HepG2 (cell line): ENCODE measurements around the gene PCGF3. TPM values are rescaled to one million over a fixed set of nuclear protein-coding genes. Genes with fewer than 3 reads are reported as not detected.

Source experiments
- CEBPB ChIP-seq: IDR thresholded peaks from 2 replicates; pipeline ENCODE4 v1.6.1; 2011; ENCODE audit warnings: low read depth, low read length, improper control_type of control experiment, borderline replicate concordance
- ETV5 ChIP-seq: IDR thresholded peaks from 2 replicates; pipeline ENCODE4 v1.6.1; 2018; ENCODE audit warnings: missing biosample characterization, missing genetic modification reagents, inconsistent platforms, borderline replicate concordance
- FOXP1 ChIP-seq, 2 experiments: fragments of 450-650 bp in 1 of 2; IDR thresholded peaks; 2 replicates each; pipeline ENCODE4 v1.6.1; 2017 to 2018; ENCODE audit warnings: antibody characterized with exemption in 1 of 2
- HOXA7 ChIP-seq: sonication (generic); formaldehyde crosslinking; IDR thresholded peaks from 2 replicates; pipeline ENCODE4 v1.8.1; 2022; ENCODE audit warnings: mild to moderate bottlenecking, missing genetic modification reagents, moderate library complexity
- IKZF1 ChIP-seq: fragments of 450-650 bp; IDR thresholded peaks from 2 replicates; pipeline ENCODE4 v1.7.1; 2016
- KDM3A ChIP-seq: IDR thresholded peaks from 2 replicates; pipeline ENCODE4 v1.6.1; 2018; ENCODE audit warnings: low read depth, missing compliant biosample characterization
- MED8 ChIP-seq: sonication (generic); formaldehyde crosslinking; IDR thresholded peaks from 2 replicates; pipeline ENCODE4 v1.8.1; 2023; ENCODE audit warnings: mild to moderate bottlenecking, missing genetic modification reagents; ENCODE audit not compliant: insufficient replicate concordance
- MIER2 ChIP-seq: IDR thresholded peaks from 2 replicates; pipeline ENCODE4 v1.6.1; 2016; ENCODE audit warnings: missing biosample characterization, missing genetic modification reagents
- MIER3 ChIP-seq: IDR thresholded peaks from 2 replicates; pipeline ENCODE4 v1.6.1; 2016; ENCODE audit warnings: missing compliant biosample characterization, borderline replicate concordance
- NFYB ChIP-seq: sonication (generic); formaldehyde crosslinking; IDR thresholded peaks from 2 replicates; pipeline ENCODE4 v1.4.0; 2020; ENCODE audit warnings: missing genetic modification reagents
- RBM22 ChIP-seq: fragments of 200-400 bp; formaldehyde crosslinking; optimal IDR thresholded peaks from 2 replicates; pipeline ENCODE3; 2017; ENCODE audit warnings: mild to moderate bottlenecking, low read length, moderate library complexity
- SMC3 ChIP-seq: IDR thresholded peaks from 2 replicates; pipeline ENCODE4 v1.6.1; 2011; ENCODE audit warnings: low read length, improper control_type of control experiment
- TARDBP ChIP-seq: sonication (generic); formaldehyde crosslinking; IDR thresholded peaks from 2 replicates; pipeline ENCODE4 v1.8.0; 2022; ENCODE audit warnings: mild to moderate bottlenecking, missing genetic modification reagents
- WIZ ChIP-seq: sonication (generic); formaldehyde crosslinking; IDR thresholded peaks from 2 replicates; pipeline ENCODE4 v1.5.1; 2020; ENCODE audit warnings: mild to moderate bottlenecking, missing genetic modification reagents
- ZBTB21 ChIP-seq: sonication (generic); formaldehyde crosslinking; IDR thresholded peaks from 2 replicates; pipeline ENCODE4 v1.4.0; 2020; ENCODE audit warnings: missing genetic modification reagents
- ZNF496 ChIP-seq: sonication (generic); formaldehyde crosslinking; IDR thresholded peaks from 2 replicates; pipeline ENCODE4 v1.8.1; 2023; ENCODE audit warnings: mild to moderate bottlenecking, moderate library complexity, missing genetic modification reagents; ENCODE audit not compliant: insufficient replicate concordance
- ZNF549 ChIP-seq: sonication (generic); formaldehyde crosslinking; IDR thresholded peaks from 2 replicates; pipeline ENCODE4 v1.5.0; 2020; ENCODE audit warnings: missing genetic modification reagents
- ZNF7 ChIP-seq: IDR thresholded peaks from 2 replicates; pipeline ENCODE4 v1.6.1; 2016; ENCODE audit warnings: missing biosample characterization, missing genetic modification reagents
- polyA plus RNA-seq, 8 experiments: library from polyadenylated mRNA; depleted of rRNA in 3 of 8; stranded (reverse) in 7 of 8; unstranded in 1 of 8; fragments of >200 nt; fragmentation: Illumina TruSeq in 4 of 8; extraction: Trizol in 4 of 8; gene quantifications; 2 replicates each; pipeline versions ENCODE4 v1.2.1 to v1.2.3, GENCODE V29; 2011 to 2016; ENCODE audit warnings: low read depth in 4 of 8, missing spikeins in 1 of 8, mixed read lengths in 1 of 8; ENCODE audit not compliant: insufficient read depth in 1 of 8
- total RNA-seq, 5 experiments: library from RNA; depleted of rRNA; stranded (reverse); fragments of >200 nt; fragmentation: Illumina TruSeq; extraction: Trizol; gene quantifications; 2 replicates each; pipeline ENCODE4 v1.2.3, GENCODE V29; 2016; ENCODE audit warnings: low read depth in 1 of 5
- TF ChIP-seq, protein P1 (sequence below): sonication (generic); formaldehyde crosslinking; IDR thresholded peaks from 2 replicates; pipeline ENCODE4 v1.8.0; 2023; ENCODE audit warnings: mild to moderate bottlenecking, missing genetic modification reagents
- TF ChIP-seq, protein P2 (sequence below), 2 experiments: sonication (generic) in 1 of 2; formaldehyde crosslinking in 1 of 2; IDR thresholded peaks; 2 replicates each; pipeline versions ENCODE4 v1.6.1 to v1.9.0; 2014 to 2022; ENCODE audit warnings: antibody characterized with exemption in 1 of 2, borderline replicate concordance in 1 of 2, inconsistent platforms in 1 of 2, low read depth in 1 of 2, missing genetic modification reagents in 1 of 2
- TF ChIP-seq, protein P3 (sequence below): conservative IDR thresholded peaks from 2 replicates; pipeline ENCODE4 v1.6.1; 2018; ENCODE audit warnings: missing genetic modification reagents
- TF ChIP-seq, protein P4 (sequence below): sonication (generic); formaldehyde crosslinking; IDR thresholded peaks from 2 replicates; pipeline ENCODE4 v1.8.1; 2022; ENCODE audit warnings: mild to moderate bottlenecking, missing genetic modification reagents

The PCGF3 gene
- total and polyA plus RNA-seq, 2 of the 13 experiments (the other 11 are each of a cell fraction or from before 2014, with no cell fraction given) = 28.6 to 66.2 TPM

DNA sequence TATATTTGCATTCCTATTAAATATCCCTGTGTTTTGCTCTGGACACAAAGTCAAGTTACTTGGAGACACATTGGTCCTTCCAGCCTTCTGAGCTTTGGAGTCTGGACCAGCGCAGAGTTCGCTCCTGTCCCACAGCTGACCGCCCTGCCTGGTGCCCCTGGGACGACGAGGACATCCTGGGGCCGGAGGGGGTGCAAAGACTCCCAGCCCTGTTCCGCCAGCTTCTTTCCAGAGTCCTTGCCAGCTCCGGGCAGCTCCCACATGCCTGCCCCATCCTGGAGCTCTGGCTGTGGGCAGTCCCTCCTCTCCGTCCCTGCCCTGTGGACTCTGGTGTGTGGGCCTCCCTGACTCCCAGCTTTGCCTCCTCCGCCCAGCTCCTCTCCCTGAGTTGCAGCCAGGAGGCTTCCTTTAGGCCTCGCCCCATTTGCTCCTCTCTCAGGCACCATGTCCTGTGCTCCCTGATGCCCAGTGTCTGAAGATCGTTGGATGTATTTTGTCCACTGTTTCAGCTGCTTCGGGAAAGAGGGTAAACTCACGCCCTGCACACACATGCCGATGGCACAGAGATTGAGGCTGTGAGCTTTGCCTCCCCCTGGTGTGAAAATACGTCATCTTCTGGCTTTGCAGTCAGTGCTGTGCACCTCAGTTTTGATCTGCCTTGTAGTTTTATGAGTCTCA, 4.9 kb upstream of the PCGF3 start (continued):
- TF ChIP-seq MIER3 = no peak
- TF ChIP-seq KDM3A (CRISPR knock-in tag) = no peak
- TF ChIP-seq WIZ (CRISPR knock-in tag) = no peak
- TF ChIP-seq, protein P1, sequence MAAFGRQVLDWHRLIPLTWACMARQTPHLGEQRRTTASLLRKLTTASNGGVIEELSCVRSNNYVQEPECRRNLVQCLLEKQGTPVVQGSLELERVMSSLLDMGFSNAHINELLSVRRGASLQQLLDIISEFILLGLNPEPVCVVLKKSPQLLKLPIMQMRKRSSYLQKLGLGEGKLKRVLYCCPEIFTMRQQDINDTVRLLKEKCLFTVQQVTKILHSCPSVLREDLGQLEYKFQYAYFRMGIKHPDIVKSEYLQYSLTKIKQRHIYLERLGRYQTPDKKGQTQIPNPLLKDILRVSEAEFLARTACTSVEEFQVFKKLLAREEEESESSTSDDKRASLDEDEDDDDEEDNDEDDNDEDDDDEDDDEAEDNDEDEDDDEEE = no peak
- no peak for TF ChIP-seq ZNF549 (CRISPR knock-in tag)
- no peak for TF ChIP-seq HOXA7 (CRISPR knock-in tag)
- no peak for TF ChIP-seq RBM22
- TF ChIP-seq, protein P2, sequence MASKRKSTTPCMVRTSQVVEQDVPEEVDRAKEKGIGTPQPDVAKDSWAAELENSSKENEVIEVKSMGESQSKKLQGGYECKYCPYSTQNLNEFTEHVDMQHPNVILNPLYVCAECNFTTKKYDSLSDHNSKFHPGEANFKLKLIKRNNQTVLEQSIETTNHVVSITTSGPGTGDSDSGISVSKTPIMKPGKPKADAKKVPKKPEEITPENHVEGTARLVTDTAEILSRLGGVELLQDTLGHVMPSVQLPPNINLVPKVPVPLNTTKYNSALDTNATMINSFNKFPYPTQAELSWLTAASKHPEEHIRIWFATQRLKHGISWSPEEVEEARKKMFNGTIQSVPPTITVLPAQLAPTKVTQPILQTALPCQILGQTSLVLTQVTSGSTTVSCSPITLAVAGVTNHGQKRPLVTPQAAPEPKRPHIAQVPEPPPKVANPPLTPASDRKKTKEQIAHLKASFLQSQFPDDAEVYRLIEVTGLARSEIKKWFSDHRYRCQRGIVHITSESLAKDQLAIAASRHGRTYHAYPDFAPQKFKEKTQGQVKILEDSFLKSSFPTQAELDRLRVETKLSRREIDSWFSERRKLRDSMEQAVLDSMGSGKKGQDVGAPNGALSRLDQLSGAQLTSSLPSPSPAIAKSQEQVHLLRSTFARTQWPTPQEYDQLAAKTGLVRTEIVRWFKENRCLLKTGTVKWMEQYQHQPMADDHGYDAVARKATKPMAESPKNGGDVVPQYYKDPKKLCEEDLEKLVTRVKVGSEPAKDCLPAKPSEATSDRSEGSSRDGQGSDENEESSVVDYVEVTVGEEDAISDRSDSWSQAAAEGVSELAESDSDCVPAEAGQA (IDR thresholded peaks at IDR 0.05; ENCODE audit: low read depth) = no peak
- TF ChIP-seq, protein P2 (CRISPR knock-in tag; IDR thresholded peaks at IDR 0.05; ENCODE audit: borderline replicate concordance) = no peak
- TF ChIP-seq ETV5 = no peak
- no peak for TF ChIP-seq FOXP1 (IDR thresholded peaks at IDR 0.05)
- TF ChIP-seq FOXP1 (CRISPR knock-in tag; IDR thresholded peaks at IDR 0.05) = no peak
- TF ChIP-seq, protein P3, sequence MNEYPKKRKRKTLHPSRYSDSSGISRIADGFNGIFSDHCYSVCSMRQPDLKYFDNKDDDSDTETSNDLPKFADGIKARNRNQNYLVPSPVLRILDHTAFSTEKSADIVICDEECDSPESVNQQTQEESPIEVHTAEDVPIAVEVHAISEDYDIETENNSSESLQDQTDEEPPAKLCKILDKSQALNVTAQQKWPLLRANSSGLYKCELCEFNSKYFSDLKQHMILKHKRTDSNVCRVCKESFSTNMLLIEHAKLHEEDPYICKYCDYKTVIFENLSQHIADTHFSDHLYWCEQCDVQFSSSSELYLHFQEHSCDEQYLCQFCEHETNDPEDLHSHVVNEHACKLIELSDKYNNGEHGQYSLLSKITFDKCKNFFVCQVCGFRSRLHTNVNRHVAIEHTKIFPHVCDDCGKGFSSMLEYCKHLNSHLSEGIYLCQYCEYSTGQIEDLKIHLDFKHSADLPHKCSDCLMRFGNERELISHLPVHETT (CRISPR knock-in tag) = no peak
- TF ChIP-seq ZNF496 = no peak
- TF ChIP-seq TARDBP = no peak
- no peak for TF ChIP-seq ZBTB21 (CRISPR knock-in tag)
- no peak for TF ChIP-seq MIER2 (CRISPR knock-in tag)
- TF ChIP-seq, protein P4, sequence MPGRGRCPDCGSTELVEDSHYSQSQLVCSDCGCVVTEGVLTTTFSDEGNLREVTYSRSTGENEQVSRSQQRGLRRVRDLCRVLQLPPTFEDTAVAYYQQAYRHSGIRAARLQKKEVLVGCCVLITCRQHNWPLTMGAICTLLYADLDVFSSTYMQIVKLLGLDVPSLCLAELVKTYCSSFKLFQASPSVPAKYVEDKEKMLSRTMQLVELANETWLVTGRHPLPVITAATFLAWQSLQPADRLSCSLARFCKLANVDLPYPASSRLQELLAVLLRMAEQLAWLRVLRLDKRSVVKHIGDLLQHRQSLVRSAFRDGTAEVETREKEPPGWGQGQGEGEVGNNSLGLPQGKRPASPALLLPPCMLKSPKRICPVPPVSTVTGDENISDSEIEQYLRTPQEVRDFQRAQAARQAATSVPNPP (CRISPR knock-in tag) = no peak
- peak; percentile 20; the same call in 1 of the 2 replicates for TF ChIP-seq SMC3
- TF ChIP-seq ZNF7 = no peak
- TF ChIP-seq MED8 (CRISPR knock-in tag) = no peak
- TF ChIP-seq IKZF1 = no peak
- no peak for TF ChIP-seq NFYB
- TF ChIP-seq CEBPB = no peak
